AG04449 (cell line): ENCODE data around the gene RP2.

Source experiments
- CTCF ChIA-PET: fragments of 350-600 bp; formaldehyde crosslinking; extraction: SDS; loops from one replicate; lab custom pipeline; 2021; ENCODE audit warnings: antibody characterized with exemption; lab: Yijun Ruan, JAX
- POLR2A ChIA-PET: fragments of 400-600, 350-600 bp; formaldehyde crosslinking; extraction: SDS; loops from one replicate; lab custom pipeline; 2020; ENCODE audit warnings: antibody characterized with exemption, inconsistent platforms; lab: Yijun Ruan, JAX
- DNase-seq: peaks from one replicate; pipeline ENCODE4 v3.0.0-alpha.2; 2010; ENCODE audit warnings: low read depth, low spot score
- H3K4me3 ChIP-seq: 2 replicates; pipeline ENCODE4 v1.5.1; 2011; ENCODE audit warnings: low read depth, mild to moderate bottlenecking, control low read depth, low read length
- CTCF ChIP-seq: IDR thresholded peaks from one replicate; pipeline ENCODE4 v1.5.1; 2011; ENCODE audit warnings: mild to moderate bottlenecking, moderate library complexity, low read length, control low read depth, inconsistent platforms; ENCODE audit not compliant: insufficient read depth; ENCODE audit errors: missing control alignments

RP2 gene

DNA sequence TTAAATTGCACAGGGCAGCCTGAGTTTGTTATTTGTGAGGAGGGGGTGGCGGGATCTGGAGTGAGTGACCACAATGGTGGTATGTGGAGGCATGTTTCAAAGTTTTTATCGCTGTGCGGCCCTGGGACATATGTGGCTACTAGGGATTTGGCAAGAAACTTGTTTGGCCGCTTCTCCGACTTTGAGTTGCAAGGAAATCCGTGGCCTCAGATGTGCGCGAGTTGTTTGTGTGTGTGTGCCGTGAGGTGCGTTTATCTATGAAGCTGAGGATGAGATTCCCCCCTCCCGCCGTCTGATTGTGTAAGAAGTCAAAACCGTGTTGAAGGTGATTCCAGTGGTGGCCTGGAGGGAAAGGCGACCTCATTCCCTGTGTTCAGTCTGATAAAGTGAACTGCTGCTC is 76.8 kb downstream of the RP2 start:
- peak overlapping the region; percentile 64 for H3K4me3 ChIP-seq
- DNase-seq: no peak
- CTCF ChIA-PET: interaction anchor here (0.6 to 5.5 kb wide), 14 partner anchors 10 to 180 kb away, joined by 3 to 32 read pairs (median 5); no protein-coding TSS in a partner anchor
- TF ChIP-seq CTCF: no peak
- POLR2A ChIA-PET: no interaction called here

- no peak for DNase-seq
- ChIA-PET CTCF (interaction anchor here (1.0 to 5.5 kb wide), 2 partner anchors 13 kb away, joined by 3 to 32 read pairs; no protein-coding TSS in a partner anchor), POLR2A (no interaction called here)
- no peak for TF ChIP-seq CTCF
- no peak overlapping the region for H3K4me3 ChIP-seq
Measured at GRCh38 chrX:46916273-46916672, 79.4 kb downstream of the RP2 start.

DNA sequence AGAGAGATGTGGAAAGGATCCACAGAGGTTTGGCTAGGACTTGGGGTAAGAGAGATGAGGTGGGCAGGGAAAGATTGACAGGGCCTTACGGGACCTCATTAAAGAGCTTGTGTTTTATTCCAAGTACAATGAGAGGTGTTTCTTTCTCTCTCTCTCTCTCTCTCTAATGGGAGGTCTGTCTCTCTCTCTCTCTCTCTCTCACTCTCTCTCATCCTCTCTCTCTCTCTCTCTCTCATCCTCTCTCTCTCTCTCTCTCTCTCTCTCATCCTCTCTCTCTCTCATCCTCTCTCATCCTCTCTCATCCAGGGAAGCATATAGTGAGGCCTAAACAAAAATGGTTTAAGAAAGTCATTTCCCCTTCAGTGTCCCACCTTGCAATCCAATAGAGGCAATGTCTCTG is 80.8 kb downstream of the RP2 start:
- TF ChIP-seq CTCF: no peak
- ChIA-PET POLR2A (no interaction called here), CTCF (interaction anchor here (1.0 kb wide), 1 partner anchor 113 kb away, joined by 3 read pairs; no protein-coding TSS in a partner anchor)
- no peak for DNase-seq
- H3K4me3 ChIP-seq: no peak overlapping the region

DNA sequence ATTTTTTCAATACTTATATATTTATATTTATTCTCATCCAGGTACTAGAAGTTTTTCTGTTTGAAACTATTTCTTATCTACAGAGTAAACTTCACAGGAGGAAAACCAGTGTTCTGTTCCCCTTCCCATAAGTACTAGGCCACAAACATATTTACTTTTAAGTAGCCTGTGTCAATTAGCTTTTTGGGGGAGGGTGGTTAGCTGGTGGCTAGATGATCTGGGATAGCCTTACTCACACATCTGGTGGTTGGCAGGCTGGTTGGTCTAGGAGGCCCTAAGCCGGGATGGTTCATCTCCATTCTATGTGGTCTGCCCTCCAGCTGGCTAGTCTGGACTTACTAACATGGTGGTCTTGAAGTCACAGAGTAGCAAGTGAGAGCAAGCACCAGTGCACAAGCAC is 81.6 kb downstream of the RP2 start:
- no peak for TF ChIP-seq CTCF
- DNase-seq: no peak
- no peak overlapping the region for H3K4me3 ChIP-seq
- POLR2A ChIA-PET: no interaction called here
- CTCF ChIA-PET: interaction anchor here (1.0 kb wide), 1 partner anchor 112 kb away, joined by 3 read pairs; no protein-coding TSS in a partner anchor

- TF ChIP-seq CTCF: no peak
- CTCF ChIA-PET: interaction anchor here (1.0 kb wide), 1 partner anchor 16 kb away, joined by 5 read pairs; no protein-coding TSS in a partner anchor
- POLR2A ChIA-PET: no interaction called here
- no peak overlapping the region for H3K4me3 ChIP-seq
- DNase-seq: no peak
Measured at GRCh38 chrX:46920235-46920634, 83.4 kb downstream of the RP2 start.

DNA sequence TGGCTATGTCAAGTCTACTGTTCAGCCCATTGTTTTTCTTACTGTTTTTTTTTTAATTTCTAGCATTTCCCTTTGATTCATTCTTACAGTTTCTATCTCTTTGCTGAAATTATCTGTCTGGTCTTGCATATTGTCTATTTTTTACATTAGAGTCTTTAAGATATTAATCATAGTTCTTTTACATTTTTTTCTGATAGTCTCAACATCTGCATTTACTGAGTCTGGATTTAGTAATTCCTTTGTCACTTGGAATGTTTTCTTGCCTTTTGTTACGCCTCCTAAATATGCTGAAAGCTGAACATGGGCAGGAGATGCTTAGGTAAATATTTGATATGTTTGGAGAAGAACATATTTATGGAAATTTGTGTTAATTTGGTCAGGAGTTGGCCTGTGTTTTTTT is 85.8 kb downstream of the RP2 start:
- ChIA-PET POLR2A (no interaction called here), CTCF (interaction anchor here (2.1 kb wide), 1 partner anchor 9 kb away, joined by 9 read pairs; no protein-coding TSS in a partner anchor)
- no peak for TF ChIP-seq CTCF
- no peak for DNase-seq
- H3K4me3 ChIP-seq: no peak overlapping the region
